ENCODE data around the gene DPF3.

DPF3 gene

DNA sequence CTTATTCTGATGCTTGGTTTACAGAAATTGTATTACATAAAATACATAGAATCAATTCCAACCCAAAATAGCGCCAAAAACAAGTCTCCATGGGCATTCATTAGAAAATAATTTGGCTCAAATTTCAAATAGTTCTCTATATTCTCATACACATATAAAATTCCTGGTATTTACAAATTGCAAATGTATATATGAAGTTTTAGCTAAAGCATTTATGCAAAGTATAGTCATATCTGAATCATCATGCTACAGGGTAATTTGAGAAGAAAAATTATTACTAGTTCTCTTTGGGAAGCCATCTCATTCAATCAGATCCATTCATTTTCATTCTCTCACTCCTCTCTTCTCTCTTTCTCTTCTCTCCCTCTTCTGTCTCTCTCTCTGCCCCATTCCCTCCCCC lies 257.8 kb downstream of the DPF3 start:
- DNase-seq: peak; percentile 73

DNA sequence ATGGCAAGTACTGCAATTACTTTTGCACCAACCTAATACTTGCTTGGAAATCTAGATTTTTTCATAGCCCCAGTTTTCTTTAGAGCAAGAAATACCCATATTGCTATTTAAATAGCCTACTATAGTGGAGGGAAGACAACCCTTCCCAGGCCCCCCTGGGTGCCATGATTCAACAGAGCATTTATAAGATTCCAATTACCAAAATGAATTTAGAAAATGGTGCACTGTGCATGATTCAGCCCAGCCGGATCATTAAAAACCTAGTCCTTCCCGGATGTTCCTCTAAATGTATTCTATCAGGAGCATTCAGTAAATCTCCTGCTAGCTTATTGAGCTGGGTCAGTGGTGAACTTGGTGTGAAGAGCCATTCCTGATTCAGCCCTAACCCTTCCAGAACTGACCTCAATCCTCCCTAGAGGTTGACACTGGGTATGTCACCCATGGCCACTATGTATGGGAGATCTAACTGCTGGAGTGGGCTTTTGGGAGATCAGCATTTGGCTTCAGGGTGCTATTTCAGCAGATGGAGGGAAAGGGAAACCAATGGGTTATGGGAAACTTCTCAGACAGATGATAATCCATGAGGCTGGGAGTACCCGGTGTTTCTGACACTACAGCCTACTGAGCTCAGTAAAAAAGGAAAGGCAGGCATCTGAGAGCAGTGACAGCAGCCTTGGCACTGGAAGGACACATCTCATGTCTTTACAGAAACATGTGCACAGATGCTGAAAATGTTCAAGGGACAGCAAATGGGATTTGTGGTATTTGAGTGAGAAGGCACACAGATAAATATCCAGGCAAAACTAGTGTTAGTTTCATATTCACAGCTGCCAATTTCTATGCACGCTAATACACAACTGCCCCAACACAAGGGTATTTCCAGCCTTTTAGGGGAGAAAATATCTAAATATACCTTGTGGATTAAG lies 258.9 kb downstream of the DPF3 start:
- no peak for DNase-seq

DNA sequence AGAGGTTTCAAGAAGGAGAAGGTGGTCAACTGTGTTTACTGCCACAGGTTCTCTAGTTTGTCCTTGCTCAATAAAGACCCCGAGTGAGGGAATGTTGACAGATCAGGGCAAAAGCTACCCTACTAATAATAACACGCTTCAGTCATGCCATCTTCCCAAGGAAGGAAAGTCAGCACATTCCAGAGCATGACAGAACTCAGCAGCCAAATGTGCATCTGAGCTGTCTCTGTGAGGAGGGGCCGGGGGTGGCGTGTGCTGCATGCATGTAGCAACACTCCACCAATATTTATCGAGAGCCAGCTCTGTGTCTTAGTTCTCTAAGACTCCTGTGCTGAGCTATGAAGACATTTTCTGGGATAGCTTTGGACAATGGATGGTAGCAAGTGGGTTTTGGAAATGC lies 260.4 kb downstream of the DPF3 start:
- peak; percentile 69 for DNase-seq

DNA sequence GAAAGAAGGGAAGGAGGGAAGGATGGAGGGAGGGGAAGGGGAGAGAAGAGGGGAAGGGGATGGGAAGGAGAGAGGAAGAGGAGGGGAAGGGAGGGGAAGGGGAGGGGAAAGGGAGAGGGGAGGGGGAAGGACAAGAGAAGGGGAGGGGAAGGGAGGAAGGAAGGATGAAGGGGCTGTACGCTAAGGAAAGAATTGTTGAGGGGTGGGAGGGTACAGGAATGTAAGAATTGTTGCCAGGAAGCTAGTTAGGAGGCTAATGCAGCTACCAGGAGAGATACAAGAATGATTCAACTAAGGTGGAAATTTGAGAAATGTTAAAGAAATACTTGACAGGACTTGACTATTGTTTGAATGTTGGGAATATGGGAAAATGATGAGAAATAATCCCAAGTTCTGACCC lies 261.2 kb downstream of the DPF3 start:
- DNase-seq: no peak

DNA sequence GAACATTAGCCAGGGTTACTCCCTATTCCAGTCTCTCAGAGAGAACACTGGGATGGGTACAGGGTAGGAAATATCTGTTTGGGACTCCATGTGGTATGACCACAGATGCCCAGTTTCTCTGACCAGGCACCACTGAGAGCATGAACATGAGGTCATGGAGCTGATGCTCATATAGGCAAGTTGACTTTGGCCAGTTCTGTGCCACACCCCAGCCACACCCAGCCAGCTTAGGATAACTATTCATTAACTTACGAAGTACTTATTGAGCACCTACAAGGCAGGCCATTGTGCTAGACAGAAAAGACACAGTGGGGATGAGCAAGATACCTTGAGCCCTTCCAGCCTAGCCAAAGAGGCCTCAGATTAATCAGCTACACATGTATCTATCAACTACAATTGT lies 262.5 kb downstream of the DPF3 start:
- DNase-seq: no peak

DNA sequence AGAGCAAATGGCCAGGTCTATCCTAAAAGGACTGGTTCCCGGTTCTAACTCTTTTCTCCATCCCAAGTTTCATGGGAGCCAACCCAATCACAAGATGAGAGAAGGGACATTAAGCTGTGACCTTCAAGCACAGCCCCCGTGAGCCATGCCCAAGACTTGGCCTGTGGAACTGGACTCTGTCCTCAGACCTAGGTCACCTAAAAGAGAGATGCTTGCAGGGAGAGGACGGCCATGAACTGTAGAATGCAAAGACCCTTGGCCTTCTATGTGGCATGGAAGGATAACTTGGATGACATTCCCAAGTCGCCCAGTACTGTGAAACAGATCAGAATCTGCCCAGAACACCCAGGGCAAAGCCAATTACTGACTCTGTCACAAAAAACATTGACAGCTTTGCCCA lies 263.5 kb downstream of the DPF3 start:
- no peak for DNase-seq

DNA sequence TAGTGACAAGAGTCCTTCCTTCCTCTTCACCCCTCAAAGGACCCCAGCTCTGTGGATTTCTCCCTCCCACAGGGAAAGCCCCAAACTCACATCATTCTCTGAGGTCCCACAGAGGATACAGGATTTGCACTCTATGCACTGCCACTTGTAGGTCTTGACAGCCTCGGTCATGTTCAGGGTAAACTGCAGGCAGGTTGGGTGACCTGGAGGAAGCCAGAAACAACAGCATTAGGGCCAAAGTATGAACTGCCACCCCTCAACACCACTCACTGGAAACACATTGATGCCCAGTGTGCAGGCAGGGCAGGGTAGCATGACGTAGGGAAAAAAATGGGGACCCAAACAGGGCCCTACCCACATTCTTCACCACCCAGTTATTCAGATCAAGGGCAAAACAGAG lies 264.4 kb downstream of the DPF3 start:
- no peak for DNase-seq

DNA sequence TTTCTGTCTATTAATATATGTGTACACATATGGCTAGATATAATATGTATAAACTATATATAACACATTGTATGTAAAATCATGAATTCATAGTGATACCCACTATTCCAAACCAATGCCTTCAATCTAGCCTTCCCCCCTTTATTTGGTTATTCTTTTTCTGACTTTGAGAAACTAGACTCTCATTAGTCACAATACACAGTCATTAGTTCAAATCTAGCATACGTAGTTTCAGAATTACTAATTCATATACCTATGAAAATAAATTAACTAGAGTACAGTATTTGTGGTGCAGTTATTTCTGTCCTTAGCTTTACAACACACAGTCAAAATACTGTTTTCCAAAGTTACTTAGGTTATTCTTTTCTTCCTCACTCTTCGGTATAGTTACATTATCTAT lies 268.2 kb downstream of the DPF3 start:
- DNase-seq: no peak

DNA sequence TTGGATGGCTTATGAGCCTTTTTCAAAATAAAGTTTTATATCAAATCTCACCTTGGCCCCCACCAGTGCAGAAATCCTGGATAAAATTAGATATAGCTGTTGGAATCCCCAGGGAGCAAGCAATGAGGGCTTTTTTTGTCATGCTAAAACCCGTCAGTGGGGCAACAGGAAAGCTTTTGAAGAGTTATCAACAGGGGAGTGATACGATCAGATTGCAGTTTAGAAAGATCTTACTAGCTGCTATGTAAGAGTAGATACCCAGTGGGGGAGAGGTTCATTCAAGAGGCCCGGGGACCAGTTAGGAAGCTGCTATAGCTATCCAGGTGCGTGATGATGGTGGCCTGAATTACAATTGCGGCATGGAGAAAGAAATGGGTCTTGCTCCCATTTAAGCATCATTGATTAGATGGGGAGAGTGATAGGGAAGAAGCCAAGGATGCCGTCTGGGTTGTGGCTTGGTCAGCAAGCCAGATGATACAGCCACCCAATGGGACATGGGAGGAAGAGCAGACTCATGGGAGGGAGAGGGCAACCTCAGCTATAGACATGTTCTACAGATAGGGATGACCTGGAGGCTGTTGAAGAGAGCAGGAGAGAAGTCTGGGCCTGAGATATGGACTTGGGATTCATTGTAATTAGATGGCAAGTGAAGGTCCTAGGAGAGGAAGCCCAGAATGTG lies 272.4 kb downstream of the DPF3 start:
- DNase-seq: no peak

DNA sequence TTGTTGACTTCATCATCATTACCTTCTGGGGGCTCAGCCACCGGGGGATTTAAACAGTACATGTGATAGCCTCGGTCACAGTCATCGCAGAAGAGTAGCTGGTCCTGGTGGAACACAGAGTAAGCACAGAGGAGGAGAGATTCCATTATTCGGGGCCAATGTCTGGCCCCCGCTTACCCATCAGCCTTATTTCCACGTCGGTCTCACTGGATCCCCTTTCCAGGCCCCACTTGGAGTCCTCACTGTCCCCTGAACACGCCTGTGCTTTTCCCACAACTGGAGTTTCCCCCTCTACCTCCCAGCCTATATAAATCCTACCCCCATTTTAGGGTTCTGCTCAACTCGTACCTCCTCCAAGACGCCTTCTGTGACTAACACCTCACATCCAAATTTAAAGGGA lies 274.0 kb downstream of the DPF3 start:
- DNase-seq: no peak

DNA sequence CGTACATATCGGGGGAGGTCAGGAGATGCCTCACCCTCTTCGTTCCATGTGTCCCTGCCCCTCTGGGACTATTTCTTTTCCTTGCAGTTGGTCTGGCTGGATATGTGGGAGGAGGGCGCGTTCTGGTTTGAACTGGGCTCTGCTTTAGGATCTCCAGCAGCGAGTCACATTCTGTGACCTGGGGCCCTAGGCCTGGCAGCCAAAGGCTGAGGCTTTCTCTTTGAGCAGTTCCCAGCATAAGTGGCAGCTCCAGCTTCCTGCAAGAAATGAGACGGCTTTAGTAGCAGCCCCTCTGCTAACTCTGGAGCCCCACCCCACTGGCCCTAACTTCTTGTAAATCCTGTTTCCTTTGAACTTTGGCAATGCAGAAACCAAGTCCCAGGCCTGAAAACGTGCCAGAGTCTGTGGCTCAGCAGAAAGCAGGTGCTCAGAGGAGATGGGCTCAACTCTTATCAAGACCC lies 274.8 kb downstream of the DPF3 start:
- no peak for DNase-seq

DNA sequence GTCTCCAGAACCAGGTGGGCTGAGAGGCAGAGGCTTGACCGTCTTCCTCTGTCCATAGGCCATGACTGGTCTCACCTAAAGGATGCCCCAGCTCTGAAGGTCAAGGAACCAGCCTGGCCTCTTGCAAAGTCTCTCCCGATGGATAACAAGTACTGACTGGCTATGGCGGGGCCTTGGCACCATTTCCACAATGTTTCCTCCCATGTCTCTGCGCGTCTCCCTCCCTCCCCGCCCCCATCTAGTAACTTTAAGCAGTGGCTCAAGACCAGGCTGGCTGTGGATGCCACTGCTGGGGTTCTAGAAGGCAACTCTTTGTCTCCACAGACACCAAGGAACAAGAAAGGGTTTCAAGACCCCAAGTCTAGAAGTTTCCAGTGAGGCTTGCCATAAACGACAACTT lies 275.5 kb downstream of the DPF3 start:
- DNase-seq: no peak

DNA sequence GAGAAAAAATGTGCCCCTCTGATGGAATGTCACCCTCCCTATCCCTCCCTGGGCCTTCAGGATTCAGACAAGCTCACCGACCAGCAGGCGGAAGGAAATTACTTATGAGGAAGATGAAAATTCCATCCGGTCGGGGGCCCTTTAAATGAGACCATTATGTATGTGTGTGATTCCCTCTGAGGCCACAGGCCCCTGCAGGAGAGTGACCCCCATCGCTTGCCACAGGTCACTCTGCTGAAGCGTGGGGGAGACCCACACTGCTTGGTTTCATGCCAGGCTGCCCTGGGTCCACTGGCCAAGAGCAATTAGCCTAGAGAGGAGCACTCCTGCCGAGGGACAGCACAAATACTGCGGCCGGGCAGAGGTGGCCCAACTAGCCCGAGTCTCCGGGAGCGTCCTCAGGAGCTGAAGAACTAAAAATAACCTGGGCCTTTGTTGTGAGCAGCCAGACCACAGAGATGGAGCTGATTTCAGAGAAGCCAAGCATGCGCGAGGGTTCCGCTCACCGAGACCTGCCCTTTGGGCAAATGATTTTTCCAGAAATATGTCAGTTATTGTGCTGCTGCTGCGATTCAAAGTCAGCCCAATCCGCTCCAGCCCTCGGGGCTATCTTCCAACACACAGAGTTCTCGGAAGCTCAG lies 276.4 kb downstream of the DPF3 start:
- peak; percentile 59 for DNase-seq

DNA sequence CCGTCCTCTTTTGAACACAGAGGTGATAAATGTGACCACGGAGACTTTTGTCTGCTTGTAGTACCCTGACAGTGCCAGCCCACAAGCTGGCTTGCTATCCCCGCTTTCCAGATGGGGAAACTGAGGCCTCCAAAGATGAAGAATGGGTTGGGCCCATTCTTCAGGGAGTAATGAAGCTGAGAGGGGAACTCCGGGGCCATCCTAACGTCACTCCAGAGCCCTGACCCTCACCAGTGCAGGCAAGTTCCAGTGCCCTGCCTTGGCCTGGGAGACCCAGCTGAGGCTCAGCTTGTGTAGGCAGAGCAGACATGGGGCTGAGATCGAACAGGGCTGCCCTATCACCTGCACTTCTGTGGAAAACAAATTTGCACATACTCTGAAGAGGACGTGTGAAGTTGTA lies 277.1 kb downstream of the DPF3 start:
- no peak for DNase-seq

DNA sequence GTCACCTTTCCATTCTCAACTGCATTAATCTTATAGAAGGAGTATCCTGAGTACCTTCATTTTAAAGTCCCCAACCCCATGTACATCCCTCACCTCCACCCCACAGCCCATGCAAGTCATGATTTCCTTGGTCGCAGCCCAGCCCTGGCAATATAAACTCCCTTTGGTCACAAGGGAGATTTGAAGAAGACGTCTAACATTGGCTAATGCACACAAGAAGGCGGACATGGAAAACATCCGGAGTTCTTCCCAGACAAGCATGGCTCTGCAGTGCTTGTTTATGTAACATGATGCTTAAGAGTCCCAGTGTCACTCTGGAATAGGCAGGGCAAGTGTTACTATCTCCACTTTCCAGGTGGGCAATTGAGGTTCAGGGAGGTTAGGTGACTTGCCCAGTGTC lies 277.6 kb downstream of the DPF3 start:
- peak; percentile 45 for DNase-seq

DNA sequence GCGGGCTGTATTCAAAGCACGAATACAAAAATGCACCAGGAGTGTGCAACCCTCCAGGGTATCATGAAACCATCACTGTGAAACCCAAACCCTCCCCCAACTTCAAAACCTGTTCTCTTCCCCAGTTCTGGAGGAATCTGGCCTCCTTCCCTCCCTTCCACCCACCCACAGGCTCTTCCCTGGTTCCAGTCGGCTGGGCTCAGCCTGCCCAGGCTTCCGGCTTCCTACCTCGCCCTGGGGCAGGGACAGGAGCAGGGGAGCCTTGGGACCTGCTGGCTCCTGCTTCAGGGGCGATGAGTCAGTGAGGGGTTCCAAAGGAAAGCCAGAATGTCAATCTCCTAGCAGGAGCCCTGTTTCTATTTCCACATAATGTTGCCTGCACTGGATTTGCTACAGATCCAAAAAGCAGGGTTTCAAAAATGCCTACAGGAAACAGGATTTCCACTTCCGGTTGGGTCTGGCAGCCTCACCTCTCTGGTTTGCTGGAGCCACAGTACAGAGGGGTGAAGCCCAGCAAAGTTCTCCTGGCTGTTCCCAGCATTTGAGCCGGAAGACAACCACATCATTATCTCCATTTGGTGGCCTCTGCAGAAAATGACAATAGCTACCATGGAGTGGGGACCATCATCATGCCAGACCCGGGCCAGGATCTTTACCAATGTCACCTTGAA lies 278.3 kb downstream of the DPF3 start:
- DNase-seq: peak; percentile 69

DNA sequence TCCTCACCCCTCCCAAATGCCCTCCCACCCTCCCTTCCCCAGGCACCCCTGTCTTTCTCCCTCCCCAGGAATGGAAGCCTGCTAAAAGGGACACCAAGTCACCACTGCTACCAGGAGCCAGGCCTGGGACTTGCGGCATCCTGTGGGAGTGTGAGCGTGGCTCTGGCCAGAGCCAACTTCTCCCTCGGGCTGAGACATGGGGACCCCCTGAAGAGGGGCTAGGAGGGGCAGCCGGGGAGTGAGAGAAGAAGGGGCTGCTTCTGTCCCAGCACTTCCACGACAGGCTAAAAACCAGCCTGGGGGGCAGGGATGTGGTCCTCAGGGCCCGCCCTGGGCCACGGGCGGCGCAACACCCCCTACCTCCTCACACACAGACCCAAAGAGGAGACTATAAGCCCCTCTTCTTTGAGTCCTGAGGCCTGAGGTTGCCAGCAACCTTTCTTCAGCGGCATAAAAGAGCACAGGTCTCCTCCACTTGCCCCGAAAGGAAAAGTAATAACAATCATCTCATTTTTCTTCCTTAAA lies 278.9 kb downstream of the DPF3 start:
- DNase-seq: no peak

DNA sequence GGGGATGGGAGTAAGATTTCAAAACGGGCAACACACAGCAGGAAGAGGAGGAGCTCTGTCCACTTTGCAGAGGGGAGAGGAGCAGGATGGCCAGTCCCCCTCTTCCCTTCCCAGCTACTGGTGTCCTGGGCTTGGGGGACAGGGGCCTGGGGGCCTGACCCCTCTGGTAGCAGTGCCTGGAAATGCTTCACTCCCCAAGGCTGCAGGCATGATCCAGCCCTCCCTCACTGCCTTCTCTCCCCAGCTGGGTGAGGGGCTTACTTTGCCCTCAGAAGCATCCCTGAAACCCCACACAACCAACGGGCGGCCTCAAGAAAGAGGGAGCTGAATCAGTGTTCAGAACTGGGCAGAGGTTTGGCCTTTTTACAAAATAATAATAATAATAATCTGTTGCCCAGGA lies 279.5 kb downstream of the DPF3 start:
- DNase-seq: no peak

DNA sequence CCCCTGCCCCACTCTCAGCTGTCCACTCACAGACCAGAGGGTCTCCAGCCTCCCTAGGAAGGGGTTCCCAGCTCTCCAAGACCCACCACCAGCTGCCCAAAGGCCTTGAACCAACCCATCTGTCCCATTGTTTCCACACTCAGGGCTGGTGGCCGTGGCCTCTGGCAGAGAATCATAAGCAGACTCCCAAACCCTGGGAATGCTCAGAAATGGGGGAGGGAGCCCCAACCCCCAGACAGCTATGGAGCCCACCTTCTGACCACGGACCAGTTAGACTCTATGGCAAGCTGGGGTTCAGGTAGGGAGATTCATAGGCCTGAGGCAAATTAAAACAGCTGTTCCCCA lies 280.0 kb downstream of the DPF3 start:
- no peak for DNase-seq

DNA sequence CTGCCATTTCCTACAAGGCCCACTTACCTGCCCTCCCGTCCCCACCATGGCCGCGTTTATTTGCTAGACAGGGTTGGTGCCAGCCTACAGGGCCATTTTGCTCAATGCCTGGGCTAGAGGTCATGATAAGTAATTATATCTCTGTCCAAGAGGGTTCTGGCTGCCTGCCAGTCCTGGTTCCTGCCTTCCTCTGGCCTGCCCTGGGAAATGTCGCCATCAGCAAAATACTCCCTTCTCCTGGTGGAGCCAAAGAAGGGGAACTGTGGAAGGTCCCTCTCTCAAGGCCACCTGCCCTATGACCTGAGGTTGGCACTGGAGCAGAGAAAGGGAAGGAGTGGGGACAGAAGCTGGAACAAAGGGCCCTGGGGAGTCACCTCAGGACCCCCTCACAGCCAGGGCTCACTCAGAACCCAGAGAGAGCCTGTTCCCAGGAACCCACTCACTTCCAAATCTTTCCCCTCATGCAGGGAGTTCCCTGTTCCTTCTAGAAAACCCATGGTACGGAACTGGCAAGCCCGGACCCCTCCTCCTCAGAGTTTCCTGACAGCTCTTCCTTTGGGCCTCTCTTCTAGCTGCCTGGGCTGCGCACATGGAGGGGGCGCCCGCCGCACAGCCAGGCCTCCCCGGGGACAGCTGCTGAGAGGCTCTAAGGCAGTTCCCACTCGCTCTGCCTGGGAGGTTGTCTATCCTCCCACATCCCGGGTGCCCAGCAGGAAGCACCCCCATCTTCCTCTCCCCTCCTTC lies 280.5 kb downstream of the DPF3 start:
- DNase-seq: no peak

DNA sequence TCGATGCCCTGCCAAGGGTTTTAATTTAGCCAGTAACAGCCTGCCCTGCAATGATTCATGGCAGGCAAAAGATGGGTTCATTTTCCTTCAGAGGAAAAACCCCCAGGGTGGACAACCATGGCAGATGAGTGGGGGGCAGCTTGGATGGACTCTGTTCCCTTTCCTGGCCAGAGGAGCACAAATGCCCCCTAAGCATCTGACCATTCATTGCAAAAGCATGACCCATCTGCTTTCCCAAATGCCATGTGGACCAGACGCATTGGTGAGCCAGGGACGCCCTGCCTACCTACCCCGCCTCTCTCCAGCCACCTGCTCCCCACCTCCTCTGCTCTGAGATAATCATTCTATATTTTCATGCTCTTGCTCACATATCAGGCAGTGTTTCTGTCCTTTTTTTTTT lies 281.9 kb downstream of the DPF3 start:
- DNase-seq: no peak

DNA sequence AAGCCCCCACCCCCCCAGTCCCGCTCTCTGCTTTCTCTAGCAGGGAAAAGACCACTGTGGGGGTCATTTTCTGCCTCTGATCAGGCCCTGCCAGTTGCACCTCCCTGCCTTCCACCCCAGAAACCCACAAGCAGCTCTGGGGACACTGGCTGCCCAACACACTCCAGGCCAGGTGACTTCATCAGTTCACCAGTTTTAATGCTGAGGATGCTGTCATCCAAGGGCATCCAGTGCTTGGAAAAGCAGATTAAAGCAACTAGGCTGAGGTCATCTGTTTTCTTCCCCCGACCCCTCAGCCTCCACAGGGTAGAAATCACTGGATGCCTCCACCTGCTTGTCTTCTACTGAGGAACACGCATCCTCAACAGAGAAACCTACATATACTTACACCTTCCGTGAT lies 282.4 kb downstream of the DPF3 start:
- DNase-seq: no peak

DNA sequence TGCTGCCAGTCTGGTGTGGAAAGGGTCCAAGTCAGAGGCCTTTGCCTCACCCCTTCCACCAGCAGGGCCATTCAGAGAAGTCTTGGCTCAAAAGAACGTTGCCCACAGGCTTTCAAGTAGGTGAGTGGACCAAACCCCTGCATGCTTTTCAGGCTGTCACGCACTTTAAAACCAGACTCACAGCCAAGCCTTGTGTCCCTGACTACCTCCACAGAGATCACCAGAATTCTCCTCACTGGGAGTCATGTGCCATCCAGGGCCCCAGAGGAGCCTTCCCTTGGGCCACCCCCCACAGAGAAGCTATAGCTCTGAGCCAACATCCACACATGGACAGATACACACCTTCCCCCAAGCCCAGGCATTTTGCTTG lies 283.1 kb downstream of the DPF3 start:
- DNase-seq: no peak

Measured in fibroblast of skin of right quadriceps (primary cell).